ENCODE results near the gene SELENOP.

Gene SELENOP

DNA sequence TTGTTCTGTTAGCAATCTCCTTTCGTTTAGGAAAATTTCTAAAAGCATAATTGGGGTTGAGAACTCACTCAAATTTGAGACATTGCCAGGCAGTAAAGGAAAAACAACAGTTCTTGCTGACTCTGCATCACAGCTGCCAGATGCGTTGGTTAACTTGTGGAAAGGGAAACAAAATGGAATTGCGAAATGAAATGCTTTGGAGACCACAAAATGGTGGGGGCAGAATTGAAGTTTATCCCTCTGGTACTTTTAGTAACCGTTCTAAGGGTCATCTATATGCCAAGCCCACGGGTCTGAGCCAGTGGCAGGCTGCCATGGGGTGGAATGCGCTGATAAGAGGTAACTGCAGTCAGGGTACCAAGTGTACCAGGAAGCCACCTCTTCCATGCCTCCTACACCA is 28.6 kb upstream of the SELENOP start:
- TF ChIP-seq, protein P1, sequence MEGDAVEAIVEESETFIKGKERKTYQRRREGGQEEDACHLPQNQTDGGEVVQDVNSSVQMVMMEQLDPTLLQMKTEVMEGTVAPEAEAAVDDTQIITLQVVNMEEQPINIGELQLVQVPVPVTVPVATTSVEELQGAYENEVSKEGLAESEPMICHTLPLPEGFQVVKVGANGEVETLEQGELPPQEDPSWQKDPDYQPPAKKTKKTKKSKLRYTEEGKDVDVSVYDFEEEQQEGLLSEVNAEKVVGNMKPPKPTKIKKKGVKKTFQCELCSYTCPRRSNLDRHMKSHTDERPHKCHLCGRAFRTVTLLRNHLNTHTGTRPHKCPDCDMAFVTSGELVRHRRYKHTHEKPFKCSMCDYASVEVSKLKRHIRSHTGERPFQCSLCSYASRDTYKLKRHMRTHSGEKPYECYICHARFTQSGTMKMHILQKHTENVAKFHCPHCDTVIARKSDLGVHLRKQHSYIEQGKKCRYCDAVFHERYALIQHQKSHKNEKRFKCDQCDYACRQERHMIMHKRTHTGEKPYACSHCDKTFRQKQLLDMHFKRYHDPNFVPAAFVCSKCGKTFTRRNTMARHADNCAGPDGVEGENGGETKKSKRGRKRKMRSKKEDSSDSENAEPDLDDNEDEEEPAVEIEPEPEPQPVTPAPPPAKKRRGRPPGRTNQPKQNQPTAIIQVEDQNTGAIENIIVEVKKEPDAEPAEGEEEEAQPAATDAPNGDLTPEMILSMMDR (IDR thresholded peaks at IDR 0.05; ENCODE audit: insufficient read depth, low read depth, low read length, missing control alignments), result no peak
- no peak overlapping the region for H3K4me3 ChIP-seq (ENCODE audit: low read depth, low read length)
- DNase-seq (ENCODE audit: low read depth), result no peak

DNA sequence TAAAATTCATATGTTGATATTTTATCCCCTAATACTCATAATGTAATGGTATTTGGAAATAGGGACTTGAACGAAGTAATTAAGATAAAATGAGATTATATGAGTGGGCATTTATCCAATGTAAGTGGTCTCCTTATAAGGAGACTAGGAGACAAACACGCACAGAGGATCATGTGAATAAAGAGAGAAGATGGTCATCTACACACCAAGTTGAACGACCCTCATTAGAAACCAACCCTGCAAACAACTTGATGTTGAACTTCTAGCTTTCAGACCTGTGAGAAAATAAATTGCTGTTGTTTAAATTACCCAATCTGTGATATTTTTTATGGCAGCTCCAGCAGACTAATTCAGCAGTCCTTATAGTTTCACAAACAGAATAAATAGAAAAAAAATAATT is 27.5 kb upstream of the SELENOP start:
- H3K4me3 ChIP-seq (ENCODE audit: low read depth, low read length), result no peak overlapping the region
- DNase-seq (ENCODE audit: low read depth), result no peak
- TF ChIP-seq, protein P1 (IDR thresholded peaks at IDR 0.05; ENCODE audit: insufficient read depth, low read depth, low read length, missing control alignments), result no peak

DNA sequence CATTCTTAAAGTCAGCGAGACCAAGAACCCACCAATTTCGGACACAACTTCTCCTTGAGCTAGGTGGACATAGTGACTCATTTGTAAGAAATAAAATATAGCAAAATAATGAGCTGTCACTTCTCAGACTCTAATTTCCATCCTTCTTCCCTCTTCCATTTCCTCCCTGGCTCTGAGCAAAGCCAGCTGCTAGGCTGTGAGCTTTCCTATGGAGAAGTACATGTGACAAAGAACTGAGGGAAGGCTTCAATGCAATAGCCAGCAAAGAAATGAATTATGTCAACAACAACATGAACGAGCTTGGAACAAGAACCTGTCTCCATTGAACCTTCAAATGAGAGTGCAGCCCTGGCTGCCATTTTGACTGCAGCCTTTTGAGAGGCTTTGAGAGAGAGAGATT is 25.9 kb upstream of the SELENOP start:
- H3K4me3 ChIP-seq (ENCODE audit: low read depth, low read length), result no peak overlapping the region
- TF ChIP-seq, protein P1 (IDR thresholded peaks at IDR 0.05; ENCODE audit: insufficient read depth, low read depth, low read length, missing control alignments), result no peak
- no peak for DNase-seq (ENCODE audit: low read depth)

DNA sequence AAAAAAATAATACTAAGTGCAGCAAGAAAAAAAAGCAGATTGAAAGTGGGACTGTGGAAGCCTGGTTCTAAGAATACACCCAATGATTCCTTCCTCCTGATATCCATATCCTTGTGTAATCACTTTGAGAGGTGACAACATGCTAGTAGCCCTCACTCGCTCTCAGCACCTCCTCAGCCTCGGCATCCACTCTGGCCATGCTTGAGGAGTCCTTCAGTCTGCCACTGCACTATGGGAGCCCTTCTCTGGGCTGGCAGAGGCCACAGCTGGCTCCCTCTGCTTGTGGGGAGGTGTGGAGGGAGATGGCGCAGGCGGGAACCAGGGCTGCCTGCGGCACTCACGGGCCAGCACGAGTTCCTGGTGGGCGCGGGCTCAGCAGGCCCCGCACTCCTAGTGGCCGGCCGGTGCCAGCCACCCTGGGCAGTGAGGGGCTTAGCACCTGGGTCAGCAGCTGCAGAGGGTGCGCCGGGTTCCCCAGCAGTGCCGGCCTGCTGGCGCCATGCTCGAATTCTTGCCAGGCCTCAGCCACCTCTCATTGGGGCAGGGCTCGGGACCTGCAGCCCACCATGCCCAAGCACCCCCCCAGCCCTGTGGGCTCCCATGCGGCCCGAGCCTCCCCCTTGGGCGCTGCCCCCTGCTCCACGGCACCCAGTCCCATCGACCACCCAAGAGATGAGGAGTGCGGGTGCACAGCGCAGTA is 24.5 kb upstream of the SELENOP start:
- no peak overlapping the region for H3K4me3 ChIP-seq (ENCODE audit: low read depth, low read length)
- TF ChIP-seq, protein P1 (IDR thresholded peaks at IDR 0.05; ENCODE audit: insufficient read depth, low read depth, low read length, missing control alignments), result no peak
- DNase-seq (ENCODE audit: low read depth), result no peak

DNA sequence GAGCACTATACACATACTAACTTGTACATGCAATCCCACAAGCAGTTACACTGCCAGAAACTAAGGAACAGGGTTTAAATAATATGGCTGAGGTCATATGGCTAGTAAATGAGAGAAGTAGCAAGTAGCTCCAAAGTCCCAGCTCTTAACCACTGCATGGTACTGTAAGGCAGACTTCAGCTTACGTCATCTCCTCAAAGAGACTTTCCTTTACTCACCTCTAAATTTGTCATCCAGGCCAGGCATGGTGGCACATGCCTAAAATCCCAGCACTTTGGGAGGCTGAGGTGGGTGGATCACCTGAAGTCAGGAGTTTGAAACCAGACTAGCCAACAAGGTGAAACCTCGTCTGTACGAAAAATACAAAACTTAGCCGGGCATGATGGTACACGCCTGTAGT is 20.4 kb upstream of the SELENOP start:
- H3K4me3 ChIP-seq (ENCODE audit: low read depth, low read length), result no peak overlapping the region
- TF ChIP-seq, protein P1 (IDR thresholded peaks at IDR 0.05; ENCODE audit: insufficient read depth, low read depth, low read length, missing control alignments), result no peak
- no peak for DNase-seq (ENCODE audit: low read depth)

DNA sequence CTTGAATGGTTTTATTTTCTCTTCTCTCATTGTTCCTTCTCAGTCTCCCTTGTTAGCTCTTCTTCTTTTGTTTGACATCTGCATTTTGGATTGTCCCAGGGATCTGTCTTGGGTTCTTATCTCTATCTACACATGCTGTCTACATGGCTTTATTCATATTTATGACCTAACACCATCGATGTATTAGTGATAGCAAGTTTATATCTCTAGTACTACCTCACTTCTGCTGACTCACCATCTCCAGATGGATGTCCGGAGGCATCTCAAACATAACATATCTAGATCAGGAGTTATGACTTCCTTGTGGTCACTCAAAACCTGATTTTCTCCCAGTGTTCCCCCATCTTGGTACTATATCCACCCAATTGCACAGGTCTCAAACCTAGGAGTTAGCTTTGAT is 19.2 kb upstream of the SELENOP start:
- no peak overlapping the region for H3K4me3 ChIP-seq (ENCODE audit: low read depth, low read length)
- no peak for DNase-seq (ENCODE audit: low read depth)
- TF ChIP-seq, protein P1 (IDR thresholded peaks at IDR 0.05; ENCODE audit: insufficient read depth, low read depth, low read length, missing control alignments), result no peak

DNA sequence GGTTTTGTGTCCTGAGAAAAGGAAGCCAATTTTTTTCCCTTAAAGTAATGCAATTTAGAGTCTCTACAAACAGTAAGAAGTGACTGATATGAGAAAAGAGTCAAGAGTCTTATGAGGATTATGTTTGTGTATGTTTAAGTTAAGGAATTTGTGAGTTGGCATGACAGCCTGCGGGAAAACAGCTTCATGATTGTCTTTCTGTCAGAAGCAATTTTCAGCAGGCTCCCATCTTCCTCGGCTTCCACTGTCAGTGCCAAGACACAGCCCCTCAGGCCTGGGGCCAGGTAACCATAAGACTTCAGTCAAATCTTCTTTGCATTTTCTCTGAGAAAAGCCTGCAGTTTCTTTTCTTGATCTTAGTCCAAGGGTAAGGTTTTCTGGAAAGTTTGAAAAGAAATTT is 17.0 kb upstream of the SELENOP start:
- DNase-seq (ENCODE audit: low read depth), result no peak
- H3K4me3 ChIP-seq (ENCODE audit: low read depth, low read length), result no peak overlapping the region
- TF ChIP-seq, protein P1 (IDR thresholded peaks at IDR 0.05; ENCODE audit: insufficient read depth, low read depth, low read length, missing control alignments), result no peak

Data from GM12865 (cell line).